ENCODE results near the gene FBXO28. TPM values are rescaled to one million over a fixed set of nuclear protein-coding genes. Genes with fewer than 3 reads are reported as not detected.

The FBXO28 gene
- total and polyA plus RNA-seq, 2 experiments from 2014 or later = 17.1 to 26.6 TPM

- Histone ChIP-seq H3K4me3 (no peak overlapping the region), H3K4me1 (ENCODE audit: insufficient read depth) (peaks cover 6% of the 10 kb centered on the region), H3K36me3 (replicated peaks; ENCODE audit: insufficient read depth, low read depth) (no peaks in the 10 kb centered on the region), H3K9me3 (ENCODE audit: low read depth) (no peaks in the 10 kb centered on the region), H3K9me2 (replicated peaks; ENCODE audit: insufficient read depth) (no peaks in the 10 kb centered on the region), H3K27me3 (no peaks in the 10 kb centered on the region), H3K79me2 (no peaks in the 10 kb centered on the region), H3K4me2 (no peak overlapping the region), H3K27ac (no peak overlapping the region), H2AFZ (no peak overlapping the region), H4K20me1 (ENCODE audit: insufficient read depth, poor library complexity, severe bottlenecking) (no peaks in the 10 kb centered on the region)
- TF ChIP-seq EZH2phosphoT487 (IDR thresholded peaks at IDR 0.05; ENCODE audit: low read depth, severe bottlenecking, unreplicated experiment) (no peak), EZH2 (IDR thresholded peaks at IDR 0.05; ENCODE audit: borderline replicate concordance) (no peak), CTCF (IDR thresholded peaks at IDR 0.05; ENCODE audit: poor library complexity) (no peak)
- no peak for DNase-seq (ENCODE audit: low spot score)
- WGBS (ENCODE audit: low lambda C conversion rate, missing lambda C conversion rate) = 89% methylated on average over 3 of the region's 3 CpGs
Measured at GRCh38 chr1:224172229-224172628, 58.3 kb downstream of the FBXO28 start.

GRCh38 chr1:224173523-224173922 is 59.6 kb downstream of the FBXO28 start:
- peaks cover 6% of the 10 kb centered on the region for H3K4me1 ChIP-seq (ENCODE audit: insufficient read depth)
- no peaks in the 10 kb centered on the region for H3K9me2 ChIP-seq (replicated peaks; ENCODE audit: insufficient read depth)
- no peak overlapping the region for H3K4me2 ChIP-seq
- H3K79me2 ChIP-seq = no peaks in the 10 kb centered on the region
- no peak overlapping the region for H3K4me3 ChIP-seq
- no peaks in the 10 kb centered on the region for H3K9me3 ChIP-seq (ENCODE audit: low read depth)
- no peak overlapping the region for H2AFZ ChIP-seq
- H4K20me1 ChIP-seq (ENCODE audit: insufficient read depth, poor library complexity, severe bottlenecking) = no peaks in the 10 kb centered on the region
- 82% methylated on average over 5 of the region's 5 CpGs for WGBS (ENCODE audit: low lambda C conversion rate, missing lambda C conversion rate)
- no peak overlapping the region for H3K27ac ChIP-seq
- H3K27me3 ChIP-seq = no peaks in the 10 kb centered on the region
- DNase-seq (ENCODE audit: low spot score) = no peak
- TF ChIP-seq EZH2 (IDR thresholded peaks at IDR 0.05; ENCODE audit: borderline replicate concordance) (no peak), CTCF (IDR thresholded peaks at IDR 0.05; ENCODE audit: poor library complexity) (no peak), EZH2phosphoT487 (IDR thresholded peaks at IDR 0.05; ENCODE audit: low read depth, severe bottlenecking, unreplicated experiment) (no peak)
- H3K36me3 ChIP-seq (replicated peaks; ENCODE audit: insufficient read depth, low read depth) = no peaks in the 10 kb centered on the region

GRCh38 chr1:224175617-224176016 is 61.7 kb downstream of the FBXO28 start:
- WGBS (ENCODE audit: low lambda C conversion rate, missing lambda C conversion rate) = 14% methylated on average over 21 of the region's 21 CpGs

More at GRCh38 chr1:224175617-224176016, 61.7 kb downstream of the FBXO28 start:
- no peak overlapping the region for H3K4me3 ChIP-seq
- no peaks in the 10 kb centered on the region for H4K20me1 ChIP-seq (ENCODE audit: insufficient read depth, poor library complexity, severe bottlenecking)
- no peaks in the 10 kb centered on the region for H3K79me2 ChIP-seq
- H3K36me3 ChIP-seq (replicated peaks; ENCODE audit: insufficient read depth, low read depth) = no peaks in the 10 kb centered on the region
- peak overlapping the region; percentile 76 for H2AFZ ChIP-seq
- no peaks in the 10 kb centered on the region for H3K9me3 ChIP-seq (ENCODE audit: low read depth)
- no peak overlapping the region for H3K27ac ChIP-seq
- peaks cover 6% of the 10 kb centered on the region for H3K4me1 ChIP-seq (ENCODE audit: insufficient read depth)
- peak; percentile 48 for DNase-seq (ENCODE audit: low spot score)
- H3K4me2 ChIP-seq = peak overlapping the region; percentile 72
- H3K27me3 ChIP-seq = no peaks in the 10 kb centered on the region
- no peak for TF ChIP-seq EZH2 (IDR thresholded peaks at IDR 0.05; ENCODE audit: borderline replicate concordance)
- peak; percentile 8 for TF ChIP-seq CTCF (IDR thresholded peaks at IDR 0.05; ENCODE audit: poor library complexity)
- no peaks in the 10 kb centered on the region for H3K9me2 ChIP-seq (replicated peaks; ENCODE audit: insufficient read depth)

All from hepatocyte (in vitro differentiated cells).